ENCODE measurements around the gene RHEBL1.

- TF ChIP-seq ZEB2 (tag by site-specific recombination; IDR thresholded peaks at IDR 0.05) (no peak), CTCF (tag by site-specific recombination; IDR thresholded peaks at IDR 0.05) (no peak), BCL11A (tag by site-specific recombination; IDR thresholded peaks at IDR 0.05; ENCODE audit: low read depth) (no peak), ZNF341 (tag by site-specific recombination; IDR thresholded peaks at IDR 0.05; ENCODE audit: low read depth) (peak; percentile 73), ZNF274 (IDR thresholded peaks at IDR 0.05; ENCODE audit: low read length) (no peak), ZNF274 (tag by site-specific recombination; IDR thresholded peaks at IDR 0.05; ENCODE audit: borderline replicate concordance) (no peak)
These were observed 23.1 kb upstream of the RHEBL1 start for GRCh38 chr12:49092816-49093406.
